ENCODE measurements around the gene TXNRD1. TPM values are rescaled to one million over a fixed set of nuclear protein-coding genes. Genes with fewer than 3 reads are reported as not detected.

The TXNRD1 gene
- total RNA-seq, 1 experiment from 2014 or later, result 180 TPM

GRCh38 chr12:104182621-104183378, 32.8 kb upstream of the TXNRD1 start:
- H3K36me3 ChIP-seq (replicated peaks; ENCODE audit: control insufficient read depth, insufficient read depth, low read length), result no peaks in the 10 kb centered on the region
- no peak for DNase-seq
- H3K27me3 ChIP-seq (ENCODE audit: control insufficient read depth, insufficient read depth, low read length), result no peaks in the 10 kb centered on the region
- H3K4me3 ChIP-seq (ENCODE audit: insufficient read depth, low read depth, low read length), result no peak overlapping the region

GRCh38 chr12:104183443-104183842, 32.1 kb upstream of the TXNRD1 start:
- H3K36me3 ChIP-seq (replicated peaks; ENCODE audit: control insufficient read depth, insufficient read depth, low read length), result no peaks in the 10 kb centered on the region
- H3K4me3 ChIP-seq (ENCODE audit: insufficient read depth, low read depth, low read length), result no peak overlapping the region
- no peaks in the 10 kb centered on the region for H3K27me3 ChIP-seq (ENCODE audit: control insufficient read depth, insufficient read depth, low read length)
- no peak for DNase-seq

- H3K27me3 ChIP-seq (ENCODE audit: control insufficient read depth, insufficient read depth, low read length), result no peaks in the 10 kb centered on the region
- H3K4me3 ChIP-seq (ENCODE audit: insufficient read depth, low read depth, low read length), result no peak overlapping the region
- H3K36me3 ChIP-seq (replicated peaks; ENCODE audit: control insufficient read depth, insufficient read depth, low read length), result no peaks in the 10 kb centered on the region
Observed at GRCh38 chr12:104187446-104188155, 28.0 kb upstream of the TXNRD1 start.

GRCh38 chr12:104188534-104188933, 27.0 kb upstream of the TXNRD1 start:
- Histone ChIP-seq H3K27me3 (ENCODE audit: control insufficient read depth, insufficient read depth, low read length) (no peaks in the 10 kb centered on the region), H3K36me3 (replicated peaks; ENCODE audit: control insufficient read depth, insufficient read depth, low read length) (no peaks in the 10 kb centered on the region), H3K4me3 (ENCODE audit: insufficient read depth, low read depth, low read length) (no peak overlapping the region)
- DNase-seq, result no peak

More at GRCh38 chr12:104187446-104188155, 28.0 kb upstream of the TXNRD1 start:
- DNase-seq, result no peak

GRCh38 chr12:104189915-104190555, 25.5 kb upstream of the TXNRD1 start:
- Histone ChIP-seq H3K27me3 (ENCODE audit: control insufficient read depth, insufficient read depth, low read length) (no peaks in the 10 kb centered on the region), H3K4me3 (ENCODE audit: insufficient read depth, low read depth, low read length) (no peak overlapping the region), H3K36me3 (replicated peaks; ENCODE audit: control insufficient read depth, insufficient read depth, low read length) (no peaks in the 10 kb centered on the region)
- no peak for DNase-seq

- DNase-seq, result no peak
- H3K27me3 ChIP-seq (ENCODE audit: control insufficient read depth, insufficient read depth, low read length), result no peaks in the 10 kb centered on the region
- no peak overlapping the region for H3K4me3 ChIP-seq (ENCODE audit: insufficient read depth, low read depth, low read length)
- no peaks in the 10 kb centered on the region for H3K36me3 ChIP-seq (replicated peaks; ENCODE audit: control insufficient read depth, insufficient read depth, low read length)
Observed at GRCh38 chr12:104190641-104191176, 24.9 kb upstream of the TXNRD1 start.

- no peaks in the 10 kb centered on the region for H3K36me3 ChIP-seq (replicated peaks; ENCODE audit: control insufficient read depth, insufficient read depth, low read length)
- H3K4me3 ChIP-seq (ENCODE audit: insufficient read depth, low read depth, low read length), result no peak overlapping the region
- H3K27me3 ChIP-seq (ENCODE audit: control insufficient read depth, insufficient read depth, low read length), result no peaks in the 10 kb centered on the region
- DNase-seq, result no peak
Observed at GRCh38 chr12:104197264-104197663, 18.3 kb upstream of the TXNRD1 start.

GRCh38 chr12:104199964-104200363, 15.6 kb upstream of the TXNRD1 start:
- no peaks in the 10 kb centered on the region for H3K36me3 ChIP-seq (replicated peaks; ENCODE audit: control insufficient read depth, insufficient read depth, low read length)
- no peak overlapping the region for H3K4me3 ChIP-seq (ENCODE audit: insufficient read depth, low read depth, low read length)
- no peaks in the 10 kb centered on the region for H3K27me3 ChIP-seq (ENCODE audit: control insufficient read depth, insufficient read depth, low read length)

GRCh38 chr12:104201238-104202001, 14.2 kb upstream of the TXNRD1 start:
- DNase-seq, result peak; percentile 74
- Histone ChIP-seq H3K4me3 (ENCODE audit: insufficient read depth, low read depth, low read length) (no peak overlapping the region), H3K27me3 (ENCODE audit: control insufficient read depth, insufficient read depth, low read length) (no peaks in the 10 kb centered on the region), H3K36me3 (replicated peaks; ENCODE audit: control insufficient read depth, insufficient read depth, low read length) (no peaks in the 10 kb centered on the region)

More at GRCh38 chr12:104199964-104200363, 15.6 kb upstream of the TXNRD1 start:
- no peak for DNase-seq

- DNase-seq, result no peak
- H3K27me3 ChIP-seq (ENCODE audit: control insufficient read depth, insufficient read depth, low read length), result no peaks in the 10 kb centered on the region
- no peak overlapping the region for H3K4me3 ChIP-seq (ENCODE audit: insufficient read depth, low read depth, low read length)
- H3K36me3 ChIP-seq (replicated peaks; ENCODE audit: control insufficient read depth, insufficient read depth, low read length), result no peaks in the 10 kb centered on the region
Observed at GRCh38 chr12:104204690-104205480, 10.7 kb upstream of the TXNRD1 start.

GRCh38 chr12:104207416-104208205, 8.0 kb upstream of the TXNRD1 start:
- H3K27me3 ChIP-seq (ENCODE audit: control insufficient read depth, insufficient read depth, low read length), result no peaks in the 10 kb centered on the region
- H3K4me3 ChIP-seq (ENCODE audit: insufficient read depth, low read depth, low read length), result no peak overlapping the region
- H3K36me3 ChIP-seq (replicated peaks; ENCODE audit: control insufficient read depth, insufficient read depth, low read length), result no peaks in the 10 kb centered on the region
- DNase-seq, result no peak

GRCh38 chr12:104212516-104212915, 3.1 kb upstream of the TXNRD1 start:
- DNase-seq, result no peak
- peaks cover 14% of the 10 kb centered on the region for H3K27me3 ChIP-seq (ENCODE audit: control insufficient read depth, insufficient read depth, low read length)
- no peaks in the 10 kb centered on the region for H3K36me3 ChIP-seq (replicated peaks; ENCODE audit: control insufficient read depth, insufficient read depth, low read length)
- no peak overlapping the region for H3K4me3 ChIP-seq (ENCODE audit: insufficient read depth, low read depth, low read length)

- H3K27me3 ChIP-seq (ENCODE audit: control insufficient read depth, insufficient read depth, low read length), result peaks cover 14% of the 10 kb centered on the region
- H3K36me3 ChIP-seq (replicated peaks; ENCODE audit: control insufficient read depth, insufficient read depth, low read length), result no peaks in the 10 kb centered on the region
- no peak overlapping the region for H3K4me3 ChIP-seq (ENCODE audit: insufficient read depth, low read depth, low read length)
- DNase-seq, result no peak
Observed at GRCh38 chr12:104213952-104214351, 1.6 kb upstream of the TXNRD1 start.
